ENCODE measurements around the gene RGS12.

The RGS12 gene

GRCh38 chr4:3284734-3285557 lies 7.9 kb upstream of the RGS12 start:
- DNase-seq = no peak

GRCh38 chr4:3285558-3286334 lies 7.1 kb upstream of the RGS12 start:
- no peak for DNase-seq

DNA sequence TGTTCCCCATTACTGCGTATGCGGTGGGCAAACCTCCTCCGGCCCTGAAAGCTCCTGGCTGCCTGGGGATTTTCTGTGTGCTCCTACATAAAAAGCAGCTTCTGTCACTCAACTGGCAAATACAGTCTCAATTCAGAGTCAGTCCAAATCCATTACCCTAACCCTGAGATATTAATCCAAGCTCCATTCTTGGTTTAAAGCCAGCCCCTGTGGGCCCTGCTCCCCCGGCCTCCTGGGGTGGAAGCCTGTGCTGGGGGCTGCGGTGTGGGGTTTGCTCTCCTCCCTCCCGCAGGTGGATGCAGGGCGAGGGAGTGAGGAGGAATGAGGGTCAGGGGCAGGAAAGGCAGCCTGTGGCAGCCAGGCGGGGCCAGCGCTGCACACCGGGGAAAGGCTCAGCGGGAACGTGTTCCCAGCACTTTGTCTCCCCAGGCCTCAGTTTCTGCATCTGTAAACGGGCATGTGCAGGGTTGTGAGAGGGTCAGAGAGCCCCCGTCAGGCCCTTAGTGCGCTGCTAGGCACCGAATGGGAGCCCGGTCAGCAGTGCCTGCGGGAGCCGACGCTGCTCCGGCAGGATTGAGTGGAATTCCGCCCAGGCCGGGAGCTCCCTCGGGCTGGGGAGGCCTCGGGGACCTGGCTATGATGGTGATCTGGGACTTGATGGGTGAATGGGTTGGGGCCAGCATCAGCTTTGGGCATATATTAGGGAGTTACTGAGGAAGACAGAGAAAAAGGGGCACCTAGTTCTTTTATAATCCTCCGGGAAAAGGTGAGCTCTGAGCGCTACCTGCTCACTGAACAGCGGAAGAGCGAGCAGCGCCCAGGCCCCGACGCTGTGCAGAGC lies 6.3 kb upstream of the RGS12 start:
- no peak for DNase-seq

DNA sequence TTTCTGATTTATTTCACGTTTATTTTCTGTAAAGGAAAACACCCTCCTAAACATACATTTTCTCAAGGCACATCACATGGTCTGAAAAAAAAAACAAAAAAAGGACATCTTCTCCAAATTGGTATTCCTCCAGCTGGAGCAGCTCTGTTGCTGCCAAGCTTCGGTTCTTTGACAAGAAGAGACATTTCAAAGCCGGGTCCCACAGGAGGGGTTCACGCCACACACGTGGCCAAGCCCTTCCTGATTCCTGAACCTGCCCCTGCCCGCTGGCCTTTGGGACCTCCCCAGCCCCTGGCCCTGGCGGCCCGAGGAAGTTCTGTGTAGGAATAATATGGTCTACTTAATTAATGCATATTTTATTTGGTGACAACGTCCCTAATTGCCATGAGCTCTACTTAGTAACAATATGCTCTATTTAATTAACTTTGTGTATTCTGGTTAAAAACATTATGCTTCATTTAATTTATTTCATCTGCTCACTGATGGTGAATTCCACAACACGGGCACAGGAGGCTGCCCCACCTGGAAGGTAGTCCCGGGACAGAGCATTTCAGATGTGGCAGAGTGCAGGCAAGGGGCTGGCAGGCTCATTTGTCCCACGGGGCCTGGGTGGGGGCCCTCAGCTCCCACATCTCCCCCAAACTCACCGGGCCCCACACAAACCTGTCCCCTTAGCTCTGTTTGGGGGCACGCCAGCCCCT lies 5.4 kb upstream of the RGS12 start:
- no peak for DNase-seq

DNA sequence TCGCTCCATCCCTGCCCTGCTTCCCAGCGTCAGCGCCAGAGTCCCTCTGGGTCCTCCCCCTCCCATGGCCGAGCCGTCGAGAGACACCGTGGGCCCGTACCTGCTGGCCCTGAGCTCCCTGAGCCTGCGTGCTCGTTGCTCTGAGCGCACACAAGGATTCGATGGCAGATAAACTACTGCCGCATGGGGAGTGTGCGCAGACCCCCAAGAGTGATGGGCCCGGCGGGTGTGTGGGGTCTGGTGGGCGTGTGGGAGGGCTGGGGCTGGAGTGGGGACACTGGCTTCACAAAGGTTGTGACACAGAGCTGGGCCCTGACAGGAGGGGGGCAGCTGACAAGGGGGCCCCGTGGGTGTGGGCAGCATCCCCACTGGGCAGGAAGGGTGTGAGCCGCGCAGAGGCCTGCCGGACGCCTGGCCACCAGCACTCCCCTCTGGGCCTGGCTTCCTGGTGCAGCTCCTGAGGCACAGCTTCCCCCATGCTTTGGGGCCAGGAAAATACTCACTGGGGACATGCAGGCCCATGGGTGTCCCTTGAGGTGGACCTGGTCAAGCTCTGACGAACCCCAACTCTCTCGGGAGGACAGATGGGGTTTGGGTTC lies 4.8 kb upstream of the RGS12 start:
- DNase-seq = no peak

DNA sequence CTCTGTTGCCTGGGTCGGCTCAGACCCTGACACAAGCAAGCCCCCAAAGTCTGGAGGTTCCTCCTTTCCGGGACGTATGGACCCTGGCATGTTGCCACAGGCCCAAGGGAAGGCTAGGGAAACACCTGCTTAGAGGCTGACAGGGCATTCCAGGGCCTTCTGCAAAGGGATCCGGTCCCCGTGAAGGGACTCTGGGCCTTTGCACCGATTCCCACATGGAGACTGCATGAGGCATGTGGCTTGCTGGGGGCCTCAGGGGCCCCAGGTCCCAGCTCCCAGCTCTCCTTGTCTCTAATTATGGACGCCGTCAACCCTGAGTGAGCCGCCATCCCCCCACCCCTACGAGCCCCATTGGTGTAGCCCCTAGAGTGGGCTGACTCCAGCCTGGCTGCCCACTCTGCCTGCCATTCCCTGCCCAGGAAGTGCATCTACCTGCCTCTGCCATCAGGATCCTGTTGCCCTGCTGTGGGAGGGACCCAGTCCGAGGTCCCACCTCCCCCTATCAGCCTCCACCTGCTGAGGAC lies 4.2 kb upstream of the RGS12 start:
- no peak for DNase-seq

DNA sequence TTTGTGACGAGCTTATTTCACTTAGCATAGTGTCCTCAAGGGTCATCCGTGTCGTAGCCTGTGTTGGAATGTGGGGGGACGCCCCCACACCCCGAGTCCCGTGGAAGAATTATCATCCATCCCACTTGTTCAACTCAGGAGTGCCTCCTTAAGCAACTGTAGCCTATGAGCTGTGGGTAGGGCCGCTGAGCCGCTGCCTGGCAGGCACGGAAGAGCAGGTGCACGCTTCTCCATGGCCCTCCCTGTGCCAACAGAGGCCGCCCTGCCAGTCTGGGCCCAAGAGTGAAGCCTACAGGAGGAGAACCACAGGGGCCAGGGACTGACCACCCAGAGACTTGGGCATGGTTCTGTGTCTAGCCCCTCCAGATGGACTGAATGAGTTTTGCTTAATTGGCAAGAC lies 2.3 kb upstream of the RGS12 start:
- no peak for DNase-seq

- no peak for DNase-seq
Measured at GRCh38 chr4:3290889-3291321, 1.9 kb upstream of the RGS12 start.

DNA sequence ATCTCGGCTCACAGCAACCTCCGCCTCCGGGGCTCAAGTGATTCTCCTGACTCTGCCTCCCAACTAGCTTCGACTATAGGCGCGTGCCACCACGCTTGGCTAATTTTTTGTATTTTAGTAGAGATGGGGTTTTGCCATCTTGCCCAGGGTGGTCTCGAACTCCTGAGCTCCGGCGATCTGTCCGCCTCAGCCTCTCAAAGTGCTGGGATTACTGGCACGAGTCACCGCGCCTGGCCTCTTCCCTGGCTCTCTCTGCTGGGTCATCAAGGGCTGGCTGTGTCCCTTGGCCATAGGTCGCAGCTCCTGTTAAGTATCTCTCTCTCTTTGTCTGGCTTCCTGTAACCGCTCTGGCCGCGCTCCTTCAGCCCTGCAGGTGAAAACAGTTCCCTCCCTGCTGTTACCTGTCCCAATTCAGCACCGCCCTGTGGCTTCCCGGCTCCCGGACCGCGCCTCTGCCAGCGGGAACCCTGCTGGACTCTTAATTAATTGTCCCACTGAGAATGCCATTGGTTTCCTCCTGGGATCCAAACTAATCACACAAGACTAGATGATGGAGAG lies 1.3 kb upstream of the RGS12 start:
- no peak for DNase-seq

DNA sequence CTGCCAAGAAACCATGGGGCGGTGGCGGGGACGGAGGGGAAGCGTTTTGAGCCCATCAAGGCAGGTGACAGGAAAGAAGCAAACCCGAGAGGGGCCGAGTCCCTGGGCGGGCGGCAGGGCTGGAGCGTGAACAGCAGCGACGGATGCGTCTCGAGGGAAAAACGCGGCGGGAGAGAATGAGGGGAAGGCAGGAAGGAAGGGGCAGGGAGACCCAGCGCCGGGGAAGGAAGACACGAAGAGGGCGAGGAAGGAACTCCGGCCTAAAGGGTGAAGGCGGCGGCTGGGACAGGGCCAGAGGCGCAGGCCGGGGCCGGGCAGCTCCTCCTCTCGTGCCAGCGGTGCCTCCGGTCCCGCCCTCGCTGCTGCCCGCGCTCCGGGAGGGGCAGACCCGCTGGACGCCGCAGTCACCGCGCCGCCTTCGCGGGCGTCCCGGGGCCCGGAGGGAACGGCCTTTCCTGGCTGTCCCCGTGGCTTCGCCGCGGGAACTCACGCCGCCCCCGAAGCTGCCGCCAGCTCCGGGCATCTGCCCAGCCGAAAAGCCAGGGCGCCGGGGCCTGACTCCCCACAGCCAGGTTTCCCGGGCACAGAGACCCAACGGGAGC lies 751 bp upstream of the RGS12 start:
- no peak for DNase-seq

DNA sequence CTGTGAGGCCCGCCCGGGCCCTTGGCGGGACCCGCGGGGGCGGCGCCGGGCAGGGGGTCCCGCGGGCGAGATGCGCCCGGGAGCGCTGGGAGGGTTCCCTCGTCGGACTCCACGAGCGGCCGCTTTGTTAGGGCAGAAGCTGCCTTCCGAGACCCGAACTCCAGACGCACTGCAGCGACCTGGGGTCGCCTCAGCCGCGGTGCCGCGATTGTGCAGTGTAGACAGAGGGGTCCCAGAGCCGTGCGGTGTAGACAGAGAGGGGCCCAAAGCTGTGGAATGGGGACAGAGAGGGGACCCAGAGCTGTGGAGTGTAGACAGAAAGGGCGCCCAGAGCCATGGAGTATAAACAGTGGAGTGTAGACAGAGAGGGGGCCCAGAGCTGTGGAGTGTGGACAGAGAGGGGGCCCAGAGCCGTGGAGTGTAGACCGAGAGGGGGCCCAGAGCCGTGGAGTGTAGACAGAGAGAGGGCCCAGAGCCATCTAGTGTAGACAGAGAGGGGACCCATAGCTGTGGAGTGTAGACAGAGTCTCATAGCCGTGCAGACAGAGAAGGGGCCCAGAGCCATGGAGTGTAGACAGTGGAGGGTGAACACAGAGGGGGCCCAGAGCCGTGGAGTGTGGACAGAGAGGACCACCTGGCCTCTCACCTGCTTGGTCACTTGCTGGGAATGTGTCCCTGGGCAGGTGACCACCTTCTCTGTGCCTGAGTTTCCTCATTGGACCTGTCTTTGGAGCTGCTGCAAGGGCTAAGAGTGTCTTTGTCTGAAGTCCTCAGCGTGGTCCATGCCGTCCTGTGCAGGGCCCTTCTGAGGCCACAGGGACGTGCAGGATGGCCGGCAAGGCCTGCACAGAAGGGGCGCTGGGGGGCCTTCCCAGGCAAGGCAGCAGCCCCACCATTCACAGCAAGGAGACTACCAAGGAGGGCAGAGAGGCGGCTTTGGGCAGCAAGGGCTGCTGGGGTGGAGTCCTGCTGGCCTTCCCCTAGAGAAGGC lies 875 bp downstream of the RGS12 start:
- DNase-seq = no peak

GRCh38 chr4:3294401-3295241 lies 1.8 kb downstream of the RGS12 start:
- DNase-seq = no peak

DNA sequence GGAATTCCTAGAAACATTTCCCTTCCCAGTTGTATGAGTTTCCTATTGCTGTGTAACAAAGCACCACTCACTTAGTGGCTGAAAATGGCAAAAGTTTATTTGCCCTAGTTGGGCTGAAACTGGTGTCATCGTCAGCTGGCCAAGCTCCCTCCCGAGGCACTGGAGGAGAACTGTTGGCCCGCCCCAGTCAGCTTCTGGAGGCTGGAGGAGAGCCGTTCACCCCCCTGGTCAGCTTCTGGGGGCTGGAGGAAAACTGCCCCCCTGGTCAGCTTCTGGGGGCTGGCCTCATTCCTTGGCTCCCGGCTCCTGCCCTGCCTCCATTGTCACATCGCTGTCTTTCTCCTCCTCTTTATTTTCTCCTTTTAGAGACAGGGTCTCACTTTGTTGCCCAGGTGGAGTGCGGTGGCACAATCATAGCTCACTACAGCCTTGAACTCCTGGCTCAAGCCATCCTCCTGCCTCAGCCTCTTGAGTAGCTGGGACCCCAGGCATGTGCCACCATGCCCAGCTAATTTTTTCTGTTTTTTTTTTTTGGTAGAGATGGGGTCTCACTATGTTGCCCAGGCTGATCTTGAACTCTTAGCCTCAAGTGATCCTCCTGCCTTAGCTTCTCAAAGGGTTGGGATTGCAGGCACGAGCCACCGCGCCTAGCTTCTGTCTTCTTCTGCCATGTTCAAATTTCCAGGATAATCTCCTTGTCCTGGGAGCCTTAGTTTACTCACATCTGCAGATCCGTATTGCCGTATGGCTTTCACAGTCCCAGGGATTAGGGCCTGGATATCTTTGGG lies 3.2 kb downstream of the RGS12 start:
- no peak for DNase-seq

GRCh38 chr4:3296651-3297050 lies 3.8 kb downstream of the RGS12 start:
- no peak for DNase-seq

DNA sequence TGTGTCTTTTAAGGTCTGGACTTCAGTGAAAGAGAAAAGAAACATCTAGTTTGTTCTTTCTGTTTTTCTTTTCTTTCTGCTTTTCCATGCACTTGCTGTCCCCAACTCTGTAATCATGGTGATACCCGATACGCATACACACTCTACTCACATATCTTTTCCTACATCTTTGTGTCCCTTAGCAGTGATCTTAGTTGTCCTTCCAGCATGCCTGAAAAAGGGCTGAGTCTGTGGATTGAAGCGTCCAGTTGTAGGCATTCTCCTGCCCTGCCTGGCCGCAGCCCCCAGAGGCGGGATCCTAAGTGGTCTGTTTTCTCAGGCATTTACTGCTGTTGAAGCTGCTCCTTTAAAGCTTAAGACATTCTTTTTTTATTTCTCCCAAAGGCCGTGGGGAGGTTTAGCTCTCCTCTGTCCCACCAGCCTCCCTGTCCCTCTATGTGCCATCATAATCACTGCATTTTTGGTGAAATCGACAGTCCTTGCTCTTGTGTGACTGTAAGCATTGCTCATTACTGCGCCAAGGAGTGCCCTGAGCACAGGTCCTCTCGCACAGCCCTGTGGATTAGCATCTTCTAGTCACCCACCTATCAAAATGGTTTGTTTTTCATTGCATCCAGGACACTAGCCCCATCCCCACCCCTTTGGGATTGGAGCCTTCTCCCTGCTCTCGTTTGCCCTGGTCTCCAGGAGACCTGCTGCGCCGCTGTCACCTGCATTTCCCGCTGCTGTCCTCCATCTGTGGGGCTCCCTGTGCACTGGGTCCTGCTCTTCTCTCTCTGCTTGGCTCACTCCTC lies 4.4 kb downstream of the RGS12 start:
- no peak for DNase-seq

- no peak for DNase-seq
Measured at GRCh38 chr4:3299122-3299975, 6.5 kb downstream of the RGS12 start.

Data from NCI-H510A treated with DMSO at 0.1 percent for 48 hours (cell line).